MV-4-11 (cell line): ENCODE data around the gene ANKRD13D.
"Not testable (repeated sequence)": the region's sequence is repeated elsewhere in the genome, so short reads cannot be mapped to it uniquely, and the experiment has no call there.

Experiments used
- DNase-seq: peaks from one replicate; lab custom pipeline; 2025; lab: John Stamatoyannopoulos, UW

Gene ANKRD13D

GRCh38 chr11:67317205-67317887 is 28.2 kb downstream of the ANKRD13D start:
- peak; percentile 92 for DNase-seq

DNA sequence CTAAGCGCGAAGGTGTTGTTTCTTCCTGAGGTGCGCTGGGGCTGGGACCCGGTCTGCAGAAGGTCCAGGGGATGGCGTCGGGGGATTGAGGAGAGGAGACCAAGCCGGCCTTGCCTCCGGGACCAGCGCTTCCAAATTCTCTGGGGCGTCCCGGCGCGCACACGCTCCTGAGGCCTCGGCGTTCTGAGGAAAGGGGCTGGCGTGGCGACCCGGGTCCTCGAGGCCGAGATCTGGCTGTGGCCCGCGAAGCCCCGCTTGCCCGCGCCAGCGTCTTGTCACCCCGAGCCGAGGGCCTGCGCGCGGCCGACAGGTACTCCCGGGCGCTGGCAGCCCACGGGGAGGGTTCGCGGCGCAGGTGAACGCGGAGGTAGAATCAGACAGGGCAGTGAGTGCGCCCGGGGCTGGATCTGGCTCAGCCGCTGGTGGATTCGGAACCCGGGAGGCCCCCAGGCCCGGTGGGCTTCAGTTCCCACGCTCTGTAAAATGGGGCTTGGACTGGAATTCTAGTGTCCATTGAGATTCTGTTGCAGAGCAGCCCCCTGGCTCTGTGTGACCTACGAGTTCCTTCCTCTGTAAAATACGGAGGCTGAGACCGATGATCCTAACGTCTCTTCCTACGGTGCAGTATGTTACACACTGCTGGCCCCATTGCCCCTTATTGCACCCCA is 28.9 kb downstream of the ANKRD13D start:
- DNase-seq, result no peak

DNA sequence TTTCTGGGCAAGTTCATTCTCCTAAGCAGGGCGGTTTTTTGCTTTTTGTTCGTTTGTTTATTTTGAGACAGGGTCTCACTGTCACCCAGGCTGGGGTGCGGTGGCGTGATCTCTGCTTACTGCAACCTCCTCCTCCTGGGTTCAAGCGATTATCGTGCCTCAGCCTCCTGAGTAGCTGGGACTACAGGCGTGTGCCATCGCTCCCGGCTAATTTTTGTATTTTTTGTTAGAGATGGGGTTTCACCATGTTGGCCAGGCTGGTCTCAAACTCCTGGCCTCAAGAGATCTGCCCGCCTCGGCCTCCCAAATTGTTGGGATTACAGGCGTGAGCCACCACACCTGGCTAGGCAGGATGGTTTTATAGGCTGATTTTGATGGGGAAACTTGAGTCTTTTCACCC is 29.8 kb downstream of the ANKRD13D start:
- not testable (repeated sequence) for DNase-seq

DNA sequence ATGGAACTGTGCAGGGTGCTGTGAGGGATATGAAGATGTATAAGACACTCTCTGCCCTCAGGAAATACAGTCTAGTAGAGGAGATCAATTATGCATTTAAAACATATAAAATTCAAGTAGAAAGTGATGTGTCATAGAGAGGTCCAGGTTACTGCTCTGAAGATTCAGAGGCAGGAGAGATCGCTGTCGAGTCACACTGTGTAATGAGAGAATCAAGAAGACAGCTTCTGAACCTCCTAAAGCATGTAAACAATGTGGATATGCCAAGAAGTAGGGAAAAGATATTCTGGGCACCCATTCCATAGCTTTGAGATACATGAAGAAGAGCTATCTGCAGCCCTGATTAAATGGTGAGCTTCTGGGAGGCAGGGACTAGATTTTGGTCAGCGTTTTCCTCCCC is 30.9 kb downstream of the ANKRD13D start:
- DNase-seq, result no peak

GRCh38 chr11:67320691-67321090 is 31.6 kb downstream of the ANKRD13D start:
- no peak for DNase-seq

GRCh38 chr11:67321313-67321871 is 32.3 kb downstream of the ANKRD13D start:
- DNase-seq, result no peak

- DNase-seq, result no peak
Observed at GRCh38 chr11:67322049-67322448, 32.9 kb downstream of the ANKRD13D start.

GRCh38 chr11:67323526-67323925 is 34.4 kb downstream of the ANKRD13D start:
- no peak for DNase-seq

DNA sequence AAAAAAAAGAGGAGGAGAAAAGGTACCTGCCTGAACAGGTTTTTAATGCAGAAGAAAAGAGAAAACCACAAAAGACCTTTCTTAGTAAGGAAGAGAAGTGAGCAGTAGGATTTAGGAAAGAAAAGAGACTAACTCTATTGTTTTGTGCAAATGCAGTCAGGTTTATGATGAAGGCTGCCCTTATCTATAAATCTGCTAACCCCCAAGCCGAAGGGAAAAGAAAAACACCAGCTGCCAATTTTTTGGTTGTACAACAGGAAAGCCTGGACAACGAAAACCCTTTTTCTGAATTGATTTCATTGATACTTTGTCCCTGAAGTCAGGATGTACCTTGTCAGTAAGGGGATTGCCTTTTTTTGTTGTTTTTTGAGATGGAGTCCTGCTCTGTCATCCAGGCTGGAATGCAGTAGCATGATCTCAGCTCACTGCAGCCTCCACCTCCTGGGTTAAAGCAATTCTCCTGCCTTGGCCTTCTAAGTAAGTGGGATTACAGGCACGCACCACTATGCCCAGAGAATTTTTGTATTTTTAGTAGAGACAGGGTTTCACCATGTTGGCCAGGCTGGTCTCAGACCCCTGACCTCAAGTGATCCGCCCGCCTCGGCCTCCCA is 43.1 kb downstream of the ANKRD13D start:
- no peak for DNase-seq

GRCh38 chr11:67337257-67337656 is 48.2 kb downstream of the ANKRD13D start:
- DNase-seq, result no peak

- peak; percentile 83 for DNase-seq
Observed at GRCh38 chr11:67344264-67344663, 55.2 kb downstream of the ANKRD13D start.

GRCh38 chr11:67345247-67345919 is 56.3 kb downstream of the ANKRD13D start:
- no peak for DNase-seq

DNA sequence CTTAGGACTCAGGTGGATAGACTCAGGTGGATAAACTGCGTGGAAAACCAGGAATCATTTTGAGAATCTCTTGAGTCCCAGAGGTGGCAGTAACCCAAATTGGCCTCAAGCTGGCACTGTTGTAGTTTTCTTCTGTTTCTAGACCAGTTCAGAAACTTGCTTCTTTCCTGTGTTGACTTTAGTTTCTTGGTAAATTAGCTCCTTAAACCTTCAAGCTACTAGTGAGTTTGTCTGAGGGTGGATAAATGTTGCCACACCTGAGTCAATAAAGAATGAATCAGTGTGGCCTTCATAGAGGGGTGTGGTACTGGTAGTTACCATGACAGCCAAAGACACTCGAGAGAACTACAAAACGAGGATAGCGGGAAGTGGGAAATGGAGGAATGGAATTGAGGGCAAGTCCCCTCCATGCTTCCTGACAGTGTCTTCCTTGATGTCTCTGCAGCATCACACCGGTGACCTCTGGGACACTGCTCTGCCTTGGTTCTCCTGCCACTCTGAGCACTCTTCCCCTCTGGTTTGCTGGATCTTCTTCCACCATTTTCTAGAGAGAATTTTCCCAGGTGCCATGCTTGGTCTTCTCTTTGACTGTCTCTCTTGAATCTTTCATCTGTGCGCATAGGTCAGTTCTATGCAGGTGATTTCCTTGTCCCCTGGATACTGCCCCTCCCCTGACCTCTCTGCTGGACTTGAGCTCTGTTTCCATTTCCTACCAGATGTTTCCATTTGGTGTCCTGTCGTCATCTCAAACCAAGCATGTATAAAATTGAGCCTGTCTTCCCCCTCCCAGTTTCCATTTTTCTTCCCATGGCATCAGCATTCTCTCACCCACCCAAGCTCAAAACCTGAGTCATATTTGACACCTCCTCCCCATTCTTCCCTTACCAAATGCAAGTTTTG is 57.1 kb downstream of the ANKRD13D start:
- DNase-seq, result peak; percentile 38

GRCh38 chr11:67347964-67348749 is 59.1 kb downstream of the ANKRD13D start:
- DNase-seq, result no peak

GRCh38 chr11:67349036-67349435 is 59.9 kb downstream of the ANKRD13D start:
- DNase-seq, result no peak

DNA sequence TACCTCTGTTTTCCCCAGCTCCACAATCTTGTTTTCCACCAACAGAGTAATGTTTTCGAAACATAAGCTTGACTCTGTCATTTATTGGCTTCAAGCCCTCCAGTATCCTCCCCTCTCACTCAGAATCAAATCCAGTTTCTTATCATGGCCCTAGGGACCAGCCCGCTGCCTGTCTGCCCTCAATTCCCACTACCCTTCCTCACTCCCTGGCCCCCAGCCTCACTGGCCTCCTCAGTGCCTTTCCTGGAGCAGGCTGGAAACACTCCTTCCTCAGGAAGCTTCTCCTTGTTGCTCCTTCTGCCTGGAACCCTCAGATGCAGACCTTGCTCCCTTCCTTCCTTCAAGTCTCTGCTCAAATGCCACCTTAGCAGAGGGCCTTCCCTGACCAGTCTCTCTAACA is 60.4 kb downstream of the ANKRD13D start:
- no peak for DNase-seq

GRCh38 chr11:67349928-67350465 is 60.9 kb downstream of the ANKRD13D start:
- DNase-seq, result no peak

- peak; percentile 70 for DNase-seq
Observed at GRCh38 chr11:67351275-67352005, 62.3 kb downstream of the ANKRD13D start.
